Astrocyte of the cerebellum (primary cell): Measurements from ENCODE around the gene FAM83F.

Experiments
- DNase-seq: peaks from one replicate; pipeline ENCODE4 v3.0.0-alpha.2; 2011; ENCODE audit warnings: low read depth
- H3K4me3 ChIP-seq: 2 replicates; pipeline ENCODE4 v1.5.1; 2011; ENCODE audit warnings: mild to moderate bottlenecking, low read depth, low read length, moderate library complexity
- CTCF ChIP-seq: IDR thresholded peaks from 2 replicates; pipeline ENCODE4 v1.5.1; 2012; ENCODE audit warnings: low read length, low read depth, moderate library complexity, mild to moderate bottlenecking; ENCODE audit errors: missing control alignments
- in situ Hi-C: cut with HindIII; loops from 2 replicates; pipeline ENCODE4 v1.10.0; 2017; ENCODE audit warnings: low sequenced_read_pairs

The FAM83F gene

GRCh38 chr22:40027191-40028097 is 32.7 kb downstream of the FAM83F start:
- in situ Hi-C loops: no loop called here
- no peak for DNase-seq
- H3K4me3 ChIP-seq: no peak overlapping the region
- TF ChIP-seq CTCF: no peak

GRCh38 chr22:40028098-40028425 is 33.3 kb downstream of the FAM83F start:
- in situ Hi-C loops: no loop called here
- H3K4me3 ChIP-seq: no peak overlapping the region
- no peak for DNase-seq
- no peak for TF ChIP-seq CTCF

GRCh38 chr22:40029189-40029890 is 34.6 kb downstream of the FAM83F start:
- no peak overlapping the region for H3K4me3 ChIP-seq
- in situ Hi-C loops: no loop called here
- TF ChIP-seq CTCF: no peak
- no peak for DNase-seq

- TF ChIP-seq CTCF: no peak
- in situ Hi-C loops: no loop called here
- no peak overlapping the region for H3K4me3 ChIP-seq
- no peak for DNase-seq
Measured at GRCh38 chr22:40030026-40030757, 35.4 kb downstream of the FAM83F start.

GRCh38 chr22:40030758-40031095 is 36.0 kb downstream of the FAM83F start:
- no peak for DNase-seq
- in situ Hi-C loops: no loop called here
- no peak for TF ChIP-seq CTCF
- no peak overlapping the region for H3K4me3 ChIP-seq

GRCh38 chr22:40031766-40032470 is 37.2 kb downstream of the FAM83F start:
- no peak for DNase-seq
- no peak overlapping the region for H3K4me3 ChIP-seq
- no peak for TF ChIP-seq CTCF
- in situ Hi-C loops: no loop called here
